Upper lobe of left lung (tissue), 6 donors: ENCODE results near the gene GULP1. TPM values are rescaled to one million over a fixed set of nuclear protein-coding genes. Genes with fewer than 3 reads are reported as not detected.

Source experiments
- ATAC-seq, 2 donors: fragments of 200-7000 bp; cut with Tn5 transposase; one replicate each; pipeline ENCODE4 v1.9.1; 2022; ENCODE audit warnings: mild to moderate bottlenecking in 2 of 2, moderate library complexity in 2 of 2; ENCODE audit not compliant: low FRiP score in 2 of 2
- DNase-seq, 2 donors: peaks; one replicate each; pipeline ENCODE4 v3.0.0-alpha.2; 2019 to 2020
- H3K27ac ChIP-seq, 4 donors: fragments of 200-600 bp; sonication (generic); one replicate each; pipeline ENCODE4 v1.5.1; 2016 to 2019
- H3K27me3 ChIP-seq, 4 donors: fragments of 200-600 bp; sonication (generic); one replicate each; pipeline ENCODE4 v1.5.1; 2017 to 2019
- H3K36me3 ChIP-seq, 4 donors: fragments of 200-600 bp; sonication (generic); one replicate each; pipeline ENCODE4 v1.5.1; 2016 to 2019
- H3K4me1 ChIP-seq, 4 donors: fragments of 200-600 bp; sonication (generic); one replicate each; pipeline ENCODE4 v1.5.1; 2018 to 2019
- H3K4me3 ChIP-seq, 4 donors: fragments of 200-600 bp; sonication (generic); one replicate each; pipeline ENCODE4 v1.5.1; 2017 to 2019; ENCODE audit warnings: mild to moderate bottlenecking in 2 of 4, moderate library complexity in 1 of 4
- H3K9me3 ChIP-seq, 4 donors: fragments of 200-600 bp; sonication (generic); one replicate each; pipeline ENCODE4 v1.5.1; 2018 to 2019
- EP300 ChIP-seq, 4 donors: sonication (generic); formaldehyde crosslinking; IDR thresholded peaks; one replicate each; pipeline ENCODE4 v1.5.1; 2017; ENCODE audit warnings: antibody characterized with exemption in 4 of 4, control low read depth in 2 of 4
- POLR2A ChIP-seq, 4 donors: fragments of 450-650 bp; IDR thresholded peaks; one replicate each; pipeline ENCODE4 v1.5.1; 2016 to 2017; ENCODE audit warnings: antibody characterized with exemption in 4 of 4, mild to moderate bottlenecking in 2 of 4
- POLR2AphosphoS5 ChIP-seq, 2 donors: sonication (generic); formaldehyde crosslinking; IDR thresholded peaks; one replicate each; pipeline ENCODE4 v1.5.1; 2017; ENCODE audit warnings: antibody characterized with exemption in 2 of 2
- WGBS, 2 donors: methylation state at CpG; one replicate each; pipeline ENCODE4 v1.1.5; 2017 to 2018; 5-methylcytosine and 5-hydroxymethylcytosine counted together
- total RNA-seq, 6 donors: library from RNA; depleted of rRNA in 4 of 6; stranded (reverse); fragments of >200 nt in 4 of 6; gene quantifications; one replicate each; pipeline versions ENCODE4 v1.1.0 to v1.2.1, GENCODE V29; 2016 to 2021
- TF ChIP-seq, protein P1 (sequence below), 6 experiments: fragments of 450-650 bp in 4 of 6; fragments of 200-600 bp in 2 of 6; sonication (generic) in 2 of 6; IDR thresholded peaks; one replicate each; pipeline ENCODE4 v1.5.1; 2016 to 2019; ENCODE audit warnings: antibody characterized with exemption in 6 of 6
- donor health status: DM: no; HTN: no; CAD: no; lungs with moderate emphysema.
- donor health status: DM: no; HTN: yes; CAD: no; lungs with severe emphysema.

Gene GULP1
- total RNA-seq, 6 donors from 2014 or later: 12.5 to 71.2 (median 32.7) TPM

DNA sequence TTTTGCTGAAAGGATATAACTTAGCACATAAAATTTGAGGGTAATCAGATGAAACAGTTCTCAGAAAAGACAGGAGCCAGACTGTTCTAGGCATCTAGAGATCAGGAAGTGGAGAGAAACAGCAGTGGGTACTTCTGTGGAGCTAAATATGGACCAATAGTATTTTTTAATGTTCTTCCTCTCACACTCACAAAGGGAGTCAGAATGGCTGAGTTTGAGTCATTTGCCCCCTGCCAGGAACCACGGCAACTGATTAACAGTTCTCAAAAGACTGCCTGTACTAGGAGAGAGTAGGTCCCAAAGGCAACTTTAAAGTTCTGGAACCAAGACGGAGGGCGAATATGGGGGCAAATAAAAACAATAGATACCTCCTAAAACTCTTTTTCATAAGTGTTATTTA is 107.5 kb downstream of the GULP1 start:
- Histone ChIP-seq H3K27ac (no peak overlapping the region), H3K27me3 (no peaks in the 10 kb centered on the region), H3K4me3 (no peak overlapping the region), H3K36me3 (no peaks in the 10 kb centered on the region), H3K9me3 (no peaks in the 10 kb centered on the region), H3K4me1 (no peaks in the 10 kb centered on the region)
- 87 to 90% methylated on average over 3 of the region's 3 CpGs for WGBS, 2 donors
- ATAC-seq: no peak
- no peak for TF ChIP-seq POLR2A (IDR thresholded peaks at IDR 0.05)
- no peak for TF ChIP-seq POLR2AphosphoS5 (IDR thresholded peaks at IDR 0.05)
- TF ChIP-seq, protein P1, sequence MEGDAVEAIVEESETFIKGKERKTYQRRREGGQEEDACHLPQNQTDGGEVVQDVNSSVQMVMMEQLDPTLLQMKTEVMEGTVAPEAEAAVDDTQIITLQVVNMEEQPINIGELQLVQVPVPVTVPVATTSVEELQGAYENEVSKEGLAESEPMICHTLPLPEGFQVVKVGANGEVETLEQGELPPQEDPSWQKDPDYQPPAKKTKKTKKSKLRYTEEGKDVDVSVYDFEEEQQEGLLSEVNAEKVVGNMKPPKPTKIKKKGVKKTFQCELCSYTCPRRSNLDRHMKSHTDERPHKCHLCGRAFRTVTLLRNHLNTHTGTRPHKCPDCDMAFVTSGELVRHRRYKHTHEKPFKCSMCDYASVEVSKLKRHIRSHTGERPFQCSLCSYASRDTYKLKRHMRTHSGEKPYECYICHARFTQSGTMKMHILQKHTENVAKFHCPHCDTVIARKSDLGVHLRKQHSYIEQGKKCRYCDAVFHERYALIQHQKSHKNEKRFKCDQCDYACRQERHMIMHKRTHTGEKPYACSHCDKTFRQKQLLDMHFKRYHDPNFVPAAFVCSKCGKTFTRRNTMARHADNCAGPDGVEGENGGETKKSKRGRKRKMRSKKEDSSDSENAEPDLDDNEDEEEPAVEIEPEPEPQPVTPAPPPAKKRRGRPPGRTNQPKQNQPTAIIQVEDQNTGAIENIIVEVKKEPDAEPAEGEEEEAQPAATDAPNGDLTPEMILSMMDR (IDR thresholded peaks at IDR 0.05): no peak
- TF ChIP-seq EP300 (IDR thresholded peaks at IDR 0.05): no peak
- DNase-seq: no peak

DNA sequence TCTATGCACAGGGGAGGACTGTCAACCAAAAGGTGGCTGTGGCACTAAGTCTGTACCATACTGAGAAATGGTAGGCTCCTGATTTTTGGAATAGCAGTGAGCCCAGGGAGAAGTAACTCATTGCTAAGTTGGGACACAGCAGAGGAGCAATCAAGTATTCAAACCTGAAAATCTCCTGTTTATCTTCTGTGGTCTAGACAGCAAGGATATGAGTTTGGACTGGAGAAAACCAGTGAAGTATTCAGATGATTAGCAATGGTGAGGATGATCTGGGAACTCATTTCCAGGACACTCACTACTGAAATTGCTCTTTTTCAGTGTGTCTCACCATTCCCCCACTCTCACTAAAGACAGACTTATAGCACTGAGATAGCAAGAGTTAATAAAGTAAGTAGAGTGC is 112.0 kb downstream of the GULP1 start:
- Histone ChIP-seq H3K4me3 (no peak overlapping the region), H3K27me3 (no peaks in the 10 kb centered on the region), H3K9me3 (peaks cover 2 to 9% (median 6%) of the 10 kb centered on the region in 4 donors), H3K36me3 (no peaks in the 10 kb centered on the region), H3K27ac (no peak overlapping the region), H3K4me1 (no peaks in the 10 kb centered on the region)
- no peak for TF ChIP-seq EP300 (IDR thresholded peaks at IDR 0.05)
- TF ChIP-seq POLR2A (IDR thresholded peaks at IDR 0.05): no peak
- TF ChIP-seq, protein P1 (IDR thresholded peaks at IDR 0.05): no peak
- no peak for TF ChIP-seq POLR2AphosphoS5 (IDR thresholded peaks at IDR 0.05)
- DNase-seq (no peak), ATAC-seq (no peak)

DNA sequence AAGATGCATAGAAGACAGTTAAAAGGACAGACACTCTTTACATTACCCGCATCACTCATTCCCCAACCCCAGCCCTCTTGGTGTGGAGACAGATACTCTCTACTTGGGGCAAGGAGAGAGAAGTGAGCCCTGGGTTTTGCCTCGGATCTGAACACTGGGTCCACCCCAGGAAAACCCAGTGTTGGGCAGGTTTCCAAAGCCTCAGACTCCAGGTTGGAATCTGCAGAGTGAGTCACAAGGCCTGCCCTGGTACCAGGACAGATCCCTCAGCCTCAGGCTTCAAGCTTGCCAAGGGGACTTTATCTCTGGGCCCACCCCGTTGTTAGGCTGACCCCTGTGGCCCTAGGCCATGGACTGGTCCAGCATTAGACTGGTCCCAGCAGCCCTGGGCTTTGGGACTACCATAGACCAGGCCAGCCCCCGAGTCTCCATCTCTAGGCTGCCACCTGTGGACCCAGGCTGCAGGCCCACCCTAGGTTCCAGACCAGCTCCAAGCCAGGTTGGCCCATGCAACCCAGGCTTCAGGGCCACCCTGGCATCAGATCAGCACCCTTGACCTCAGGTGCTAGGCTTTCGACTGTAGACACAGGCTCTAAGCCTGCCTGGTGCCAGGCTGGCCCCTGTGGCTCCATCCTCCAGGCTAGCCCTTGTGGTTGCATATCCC is 112.8 kb downstream of the GULP1 start:
- Histone ChIP-seq H3K9me3 (peaks cover 2 to 9% (median 6%) of the 10 kb centered on the region in 4 donors), H3K27me3 (no peaks in the 10 kb centered on the region), H3K27ac (no peak overlapping the region), H3K4me1 (no peaks in the 10 kb centered on the region), H3K36me3 (no peaks in the 10 kb centered on the region), H3K4me3 (no peak overlapping the region)
- 87 to 97% methylated on average over 2 to 5 of the region's 5 CpGs for WGBS, 2 donors
- ATAC-seq (peak; percentile 28 to 63), DNase-seq (peak in 1 of 2 donors; percentile 6)
- TF ChIP-seq POLR2A (IDR thresholded peaks at IDR 0.05) (no peak), POLR2AphosphoS5 (IDR thresholded peaks at IDR 0.05) (no peak), EP300 (IDR thresholded peaks at IDR 0.05) (no peak)
- TF ChIP-seq, protein P1 (IDR thresholded peaks at IDR 0.05): no peak

DNA sequence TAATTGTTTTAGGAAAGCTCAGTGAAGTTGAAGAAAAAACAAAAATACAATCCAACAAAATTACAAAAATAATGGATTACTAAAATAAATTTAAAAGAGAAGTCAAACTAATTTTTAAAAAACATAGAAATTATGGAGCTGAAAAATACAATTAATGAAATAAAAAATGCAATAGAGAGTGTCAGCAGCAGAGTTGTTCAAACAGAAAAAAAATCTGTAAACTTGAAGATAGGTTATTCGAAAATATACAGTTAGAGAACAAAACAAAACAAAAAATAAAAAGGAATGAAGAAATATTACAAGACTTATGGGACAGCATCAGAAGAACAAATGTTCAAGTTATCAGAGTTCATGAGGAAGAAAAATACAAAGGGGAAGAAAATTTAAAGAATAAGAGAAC is 114.7 kb downstream of the GULP1 start:
- WGBS, 2 donors: 90 to 97% methylated on average over 1 of the region's 1 CpG
- TF ChIP-seq, protein P1 (IDR thresholded peaks at IDR 0.05): no peak
- no peak for TF ChIP-seq POLR2AphosphoS5 (IDR thresholded peaks at IDR 0.05)
- no peak for TF ChIP-seq POLR2A (IDR thresholded peaks at IDR 0.05)

More for the DNA sequence above, 114.7 kb downstream of the GULP1 start:
- no peak overlapping the region for H3K27ac ChIP-seq
- H3K9me3 ChIP-seq: peaks cover 2 to 11% (median 8%) of the 10 kb centered on the region in 4 donors
- no peaks in the 10 kb centered on the region for H3K4me1 ChIP-seq
- H3K36me3 ChIP-seq: no peaks in the 10 kb centered on the region
- H3K4me3 ChIP-seq: no peak overlapping the region
- DNase-seq (no peak), ATAC-seq (no peak)
- H3K27me3 ChIP-seq: no peaks in the 10 kb centered on the region
